ENCODE data around the gene SYMPK.
"Not testable (repeated sequence)": the region's sequence is repeated elsewhere in the genome, so short reads cannot be mapped to it uniquely, and the experiment has no call there.

SYMPK gene

GRCh38 chr19:45800070-45800553 lies 62.8 kb downstream of the SYMPK start:
- no peaks in the 10 kb centered on the region for H3K36me3 ChIP-seq (ENCODE audit: insufficient read depth, low read length)
- H3K4me3 ChIP-seq: no peak overlapping the region
- H3K27ac ChIP-seq: no peak overlapping the region
- H3K9me3 ChIP-seq (ENCODE audit: low read depth, low read length): no peaks in the 10 kb centered on the region
- no peak for TF ChIP-seq FOXP2 (optimal IDR thresholded peaks at IDR 0.05; ENCODE audit: control extremely low read depth, extremely low read length, insufficient read depth)
- TF ChIP-seq EZH2 (IDR thresholded peaks at IDR 0.05): no peak
- no peak for TF ChIP-seq POLR2AphosphoS5 (IDR thresholded peaks at IDR 0.05; ENCODE audit: borderline replicate concordance, low read depth, low read length)
- no peak overlapping the region for H3K9ac ChIP-seq (ENCODE audit: insufficient read length)
- no peak for DNase-seq (ENCODE audit: low read depth, low spot score)

GRCh38 chr19:45799541-45799940 lies 63.4 kb downstream of the SYMPK start:
- not testable (repeated sequence) for H3K27ac ChIP-seq; H3K36me3 ChIP-seq (ENCODE audit: insufficient read depth, low read length); H3K9ac ChIP-seq (ENCODE audit: insufficient read length); H3K9me3 ChIP-seq (ENCODE audit: low read depth, low read length); DNase-seq (ENCODE audit: low read depth, low spot score); H3K4me3 ChIP-seq

- DNase-seq (ENCODE audit: low read depth, low spot score): peak; percentile 14
- Histone ChIP-seq H3K9ac (ENCODE audit: insufficient read length) (no peak overlapping the region), H3K36me3 (ENCODE audit: insufficient read depth, low read length) (no peaks in the 10 kb centered on the region), H3K4me3 (0 out of 2 replicates have a peak overlapping the region, but pooled peaks have one; percentile 3), H3K9me3 (ENCODE audit: low read depth, low read length) (no peaks in the 10 kb centered on the region), H3K27ac (no peak overlapping the region)
- TF ChIP-seq EZH2 (IDR thresholded peaks at IDR 0.05): no peak
- no peak for TF ChIP-seq POLR2AphosphoS5 (IDR thresholded peaks at IDR 0.05; ENCODE audit: borderline replicate concordance, low read depth, low read length)
- no peak for TF ChIP-seq FOXP2 (optimal IDR thresholded peaks at IDR 0.05; ENCODE audit: control extremely low read depth, extremely low read length, insufficient read depth)
Observed at GRCh38 chr19:45798995-45799517, 63.9 kb downstream of the SYMPK start.

- DNase-seq (ENCODE audit: low read depth, low spot score): no peak
Observed at GRCh38 chr19:45794627-45795026, 68.3 kb downstream of the SYMPK start.

GRCh38 chr19:45793876-45794275 lies 69.1 kb downstream of the SYMPK start:
- TF ChIP-seq FOXP2 (optimal IDR thresholded peaks at IDR 0.05; ENCODE audit: control extremely low read depth, extremely low read length, insufficient read depth) (no peak), EZH2 (IDR thresholded peaks at IDR 0.05) (no peak), POLR2AphosphoS5 (IDR thresholded peaks at IDR 0.05; ENCODE audit: borderline replicate concordance, low read depth, low read length) (no peak)
- DNase-seq (ENCODE audit: low read depth, low spot score): no peak
- Histone ChIP-seq H3K36me3 (ENCODE audit: insufficient read depth, low read length) (peaks cover 14% of the 10 kb centered on the region), H3K4me3 (no peak overlapping the region), H3K27ac (no peak overlapping the region), H3K9ac (ENCODE audit: insufficient read length) (no peak overlapping the region), H3K9me3 (ENCODE audit: low read depth, low read length) (no peaks in the 10 kb centered on the region)

More at GRCh38 chr19:45794627-45795026, 68.3 kb downstream of the SYMPK start:
- Histone ChIP-seq H3K4me3 (no peak overlapping the region), H3K27ac (no peak overlapping the region), H3K9me3 (ENCODE audit: low read depth, low read length) (no peaks in the 10 kb centered on the region), H3K36me3 (ENCODE audit: insufficient read depth, low read length) (peaks cover 6% of the 10 kb centered on the region; the same call in 1 of the 2 replicates), H3K9ac (ENCODE audit: insufficient read length) (no peak overlapping the region)
- TF ChIP-seq FOXP2 (optimal IDR thresholded peaks at IDR 0.05; ENCODE audit: control extremely low read depth, extremely low read length, insufficient read depth) (no peak), POLR2AphosphoS5 (IDR thresholded peaks at IDR 0.05; ENCODE audit: borderline replicate concordance, low read depth, low read length) (no peak), EZH2 (IDR thresholded peaks at IDR 0.05) (no peak)

GRCh38 chr19:45793178-45793564 lies 69.8 kb downstream of the SYMPK start:
- Histone ChIP-seq H3K9ac (ENCODE audit: insufficient read length) (no peak overlapping the region), H3K4me3 (peak overlapping the region; percentile 48), H3K9me3 (ENCODE audit: low read depth, low read length) (no peaks in the 10 kb centered on the region), H3K36me3 (ENCODE audit: insufficient read depth, low read length) (peaks cover 21% of the 10 kb centered on the region), H3K27ac (no peak overlapping the region)
- no peak for DNase-seq (ENCODE audit: low read depth, low spot score)
- no peak for TF ChIP-seq EZH2 (IDR thresholded peaks at IDR 0.05)
- TF ChIP-seq FOXP2 (optimal IDR thresholded peaks at IDR 0.05; ENCODE audit: control extremely low read depth, extremely low read length, insufficient read depth): no peak
- no peak for TF ChIP-seq POLR2AphosphoS5 (IDR thresholded peaks at IDR 0.05; ENCODE audit: borderline replicate concordance, low read depth, low read length)

GRCh38 chr19:45792470-45793177 lies 70.3 kb downstream of the SYMPK start, which contains the start of gene DMWD:
Gene DMWD, minus strand, starts transcription at chr19:45792845. Its CDS starts 89 bp downstream, at chr19:45792756.
- DNase-seq (ENCODE audit: low read depth, low spot score): peak; percentile 80
- peak within 1 kb of the TSS; percentile 90 for H3K9ac ChIP-seq (ENCODE audit: insufficient read length)
- no peaks in the 10 kb centered on the region for H3K9me3 ChIP-seq (ENCODE audit: low read depth, low read length)
- peaks cover 23% of the 10 kb centered on the region for H3K36me3 ChIP-seq (ENCODE audit: insufficient read depth, low read length)
- peak within 1 kb of the TSS; percentile 90 for H3K4me3 ChIP-seq
- TF ChIP-seq FOXP2 (optimal IDR thresholded peaks at IDR 0.05; ENCODE audit: control extremely low read depth, extremely low read length, insufficient read depth): peak; percentile 76
- no peak for TF ChIP-seq POLR2AphosphoS5 (IDR thresholded peaks at IDR 0.05; ENCODE audit: borderline replicate concordance, low read depth, low read length)
- no peak for TF ChIP-seq EZH2 (IDR thresholded peaks at IDR 0.05)
- H3K27ac ChIP-seq: peak within 1 kb of the TSS; percentile 54; the same call in 1 of the 2 replicates

- Histone ChIP-seq H3K36me3 (ENCODE audit: insufficient read depth, low read length) (peaks cover 23% of the 10 kb centered on the region), H3K9ac (ENCODE audit: insufficient read length) (peak overlapping the region; percentile 90), H3K27ac (no peak overlapping the region), H3K9me3 (ENCODE audit: low read depth, low read length) (no peaks in the 10 kb centered on the region), H3K4me3 (peak overlapping the region; percentile 90)
- no peak for DNase-seq (ENCODE audit: low read depth, low spot score)
- TF ChIP-seq FOXP2 (optimal IDR thresholded peaks at IDR 0.05; ENCODE audit: control extremely low read depth, extremely low read length, insufficient read depth): no peak
- TF ChIP-seq EZH2 (IDR thresholded peaks at IDR 0.05): no peak
- TF ChIP-seq POLR2AphosphoS5 (IDR thresholded peaks at IDR 0.05; ENCODE audit: borderline replicate concordance, low read depth, low read length): no peak
Observed at GRCh38 chr19:45791744-45792469, 71.0 kb downstream of the SYMPK start.

All from SK-N-MC (cell line).